OCI-LY1 (cell line): Measurements from ENCODE around the gene LARP4B.
A peak's percentile ranks its signal among the peaks of the same experiment; 100 is the strongest.

Experiments
- H2AFZ ChIP-seq: fragments of 200-600 bp; sonication (generic), shearing (Covaris generic); 2 replicates; pipeline ENCODE4 v1.6.0; 2014; ENCODE audit warnings: antibody characterized with exemption, mild to moderate bottlenecking, low read length
- H3F3A ChIP-seq: fragments of 200-600 bp; sonication (generic), shearing (Covaris generic); 2 replicates; pipeline ENCODE4 v1.6.0; 2014; ENCODE audit warnings: mild to moderate bottlenecking, antibody characterized with exemption, low read length, moderate library complexity; ENCODE audit not compliant: insufficient read depth
- H3K27ac ChIP-seq: fragments of 200-600 bp; sonication (generic); 2 replicates; pipeline ENCODE4 v1.5.1; 2014; ENCODE audit warnings: low read length, mixed run types, mild to moderate bottlenecking, low read depth; ENCODE audit not compliant: poor library complexity, severe bottlenecking
- H3K27me3 ChIP-seq: fragments of 200-600 bp; sonication (generic); 2 replicates; pipeline ENCODE4 v1.6.0; 2014; ENCODE audit warnings: antibody characterized with exemption, mild to moderate bottlenecking, low read length, moderate library complexity; ENCODE audit not compliant: insufficient read depth
- H3K36me3 ChIP-seq: fragments of 200-600 bp; sonication (generic); 2 replicates; pipeline ENCODE4 v1.6.1; 2014; ENCODE audit warnings: mild to moderate bottlenecking, antibody characterized with exemption, low read length, moderate library complexity, mixed read lengths; ENCODE audit not compliant: insufficient read depth
- H3K4me1 ChIP-seq: fragments of 200-600 bp; sonication (generic); 2 replicates; pipeline ENCODE4 v1.5.1; 2014; ENCODE audit warnings: mild to moderate bottlenecking, low read length, moderate library complexity; ENCODE audit not compliant: insufficient read depth, severe bottlenecking
- H3K4me2 ChIP-seq: fragments of 200-600 bp; sonication (generic), shearing (Covaris generic); 2 replicates; pipeline ENCODE4 v1.6.1; 2014; ENCODE audit warnings: low read length
- H3K4me3 ChIP-seq: fragments of 200-600 bp; sonication (generic); 2 replicates; pipeline ENCODE4 v1.5.1; 2014; ENCODE audit warnings: low read length, low read depth, mild to moderate bottlenecking, mixed read lengths; ENCODE audit not compliant: poor library complexity, severe bottlenecking
- H3K79me2 ChIP-seq: fragments of 200-600 bp; shearing (Covaris generic); 2 replicates; pipeline ENCODE4 v1.6.1; 2016; ENCODE audit warnings: mixed run types, low read length, mixed read lengths; ENCODE audit not compliant: insufficient read depth
- H3K9ac ChIP-seq: fragments of 200-600 bp; sonication (generic), shearing (Covaris generic); 2 replicates; pipeline ENCODE4 v1.6.1; 2014; ENCODE audit warnings: mild to moderate bottlenecking, low read length, mixed read lengths
- H3K9me2 ChIP-seq: fragments of 200-600 bp; sonication (generic), shearing (Covaris generic); 2 replicates; pipeline ENCODE4 v1.6.1; 2014; ENCODE audit warnings: low read depth, mild to moderate bottlenecking, low read length, mixed read lengths
- H3K9me3 ChIP-seq: fragments of 200-600 bp; shearing (Covaris generic); 2 replicates; pipeline ENCODE4 v1.6.1; 2014; ENCODE audit warnings: low read length, mixed read lengths
- H4K20me1 ChIP-seq: fragments of 200-600 bp; sonication (generic), shearing (Covaris generic); 2 replicates; pipeline ENCODE4 v1.6.0; 2016; ENCODE audit warnings: mild to moderate bottlenecking, low read length; ENCODE audit not compliant: insufficient read depth
- CTCF ChIP-seq: fragments of 200-600 bp; sonication (generic), shearing (Covaris generic); IDR thresholded peaks from 2 replicates; pipeline ENCODE4 v1.5.1; 2017; ENCODE audit warnings: mild to moderate bottlenecking, antibody characterized with exemption, low read length, moderate library complexity, mixed read lengths
- EZH2 ChIP-seq: fragments of 200-600 bp; sonication (generic), shearing (Covaris generic); IDR thresholded peaks from 2 replicates; pipeline ENCODE4 v1.8.0; 2017; ENCODE audit warnings: borderline replicate concordance, mixed run types, mild to moderate bottlenecking, antibody characterized with exemption, low read length, moderate library complexity, mixed read lengths

The LARP4B gene

GRCh38 chr10:784403-785088 is 147.0 kb downstream of the LARP4B start:
- H3K9me3 ChIP-seq, result no peaks in the 10 kb centered on the region
- no peak overlapping the region for H2AFZ ChIP-seq

GRCh38 chr10:782751-783648 is 148.5 kb downstream of the LARP4B start:
- Histone ChIP-seq H3F3A (no peaks in the 10 kb centered on the region), H3K27ac (no peak overlapping the region), H3K79me2 (no peaks in the 10 kb centered on the region), H3K4me1 (peaks cover 22% of the 10 kb centered on the region), H3K9ac (no peak overlapping the region), H2AFZ (no peak overlapping the region), H3K9me3 (no peaks in the 10 kb centered on the region), H4K20me1 (no peaks in the 10 kb centered on the region), H3K27me3 (no peaks in the 10 kb centered on the region), H3K4me2 (no peak overlapping the region), H3K36me3 (no peaks in the 10 kb centered on the region), H3K4me3 (no peak overlapping the region), H3K9me2 (no peaks in the 10 kb centered on the region)
- TF ChIP-seq EZH2, result no peak

More at GRCh38 chr10:784403-785088, 147.0 kb downstream of the LARP4B start:
- Histone ChIP-seq H3K4me3 (peak overlapping the region; percentile 37), H3K36me3 (no peaks in the 10 kb centered on the region), H3K4me1 (peaks cover 35% of the 10 kb centered on the region), H3K27me3 (no peaks in the 10 kb centered on the region), H3K9me2 (no peaks in the 10 kb centered on the region), H3K27ac (no peak overlapping the region), H4K20me1 (no peaks in the 10 kb centered on the region), H3F3A (no peaks in the 10 kb centered on the region), H3K79me2 (no peaks in the 10 kb centered on the region), H3K9ac (no peak overlapping the region), H3K4me2 (peak overlapping the region; percentile 54; the same call in 1 of the 2 replicates)
- TF ChIP-seq EZH2 (no peak), CTCF (peak; percentile 14; the same call in 1 of the 2 replicates)

- H3F3A ChIP-seq, result no peaks in the 10 kb centered on the region
- no peak overlapping the region for H3K4me3 ChIP-seq
- H4K20me1 ChIP-seq, result no peaks in the 10 kb centered on the region
- H3K36me3 ChIP-seq, result no peaks in the 10 kb centered on the region
- no peak overlapping the region for H3K9ac ChIP-seq
- no peak overlapping the region for H2AFZ ChIP-seq
- no peak overlapping the region for H3K27ac ChIP-seq
- no peaks in the 10 kb centered on the region for H3K79me2 ChIP-seq
- no peaks in the 10 kb centered on the region for H3K27me3 ChIP-seq
- H3K9me3 ChIP-seq, result no peaks in the 10 kb centered on the region
- no peaks in the 10 kb centered on the region for H3K9me2 ChIP-seq
- H3K4me1 ChIP-seq, result peaks cover 11% of the 10 kb centered on the region
- no peak overlapping the region for H3K4me2 ChIP-seq
- no peak for TF ChIP-seq EZH2
- TF ChIP-seq CTCF, result no peak
Measured at GRCh38 chr10:780536-781524, 150.7 kb downstream of the LARP4B start.
